GM19193 (cell line): ENCODE results near the gene HECTD2.

Experiments used
- POLR2A ChIP-seq: IDR thresholded peaks from 4 replicates; pipeline ENCODE4 v1.6.1; 2011; ENCODE audit not compliant: insufficient read depth, insufficient read length; ENCODE audit errors: extremely low read depth

HECTD2 gene

DNA sequence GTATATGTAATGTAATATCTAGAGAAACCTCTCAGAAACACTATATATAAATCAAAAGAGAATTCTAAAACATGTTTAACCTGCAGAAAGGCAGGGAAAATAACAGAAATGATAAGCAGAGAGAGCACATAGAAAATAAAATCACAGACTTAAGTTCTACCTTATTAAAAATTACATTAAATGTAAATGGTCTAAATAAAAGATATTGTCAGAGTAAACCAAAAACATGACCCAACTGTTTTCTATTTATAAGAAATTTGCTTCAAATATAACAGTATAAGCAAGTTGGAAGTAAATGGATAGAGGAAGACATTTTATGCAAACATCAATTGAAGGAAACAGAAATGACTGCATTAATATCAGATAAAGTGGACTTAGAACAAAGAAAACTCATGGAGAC lies 43.4 kb downstream of the HECTD2 start:
- TF ChIP-seq POLR2A: no peak

DNA sequence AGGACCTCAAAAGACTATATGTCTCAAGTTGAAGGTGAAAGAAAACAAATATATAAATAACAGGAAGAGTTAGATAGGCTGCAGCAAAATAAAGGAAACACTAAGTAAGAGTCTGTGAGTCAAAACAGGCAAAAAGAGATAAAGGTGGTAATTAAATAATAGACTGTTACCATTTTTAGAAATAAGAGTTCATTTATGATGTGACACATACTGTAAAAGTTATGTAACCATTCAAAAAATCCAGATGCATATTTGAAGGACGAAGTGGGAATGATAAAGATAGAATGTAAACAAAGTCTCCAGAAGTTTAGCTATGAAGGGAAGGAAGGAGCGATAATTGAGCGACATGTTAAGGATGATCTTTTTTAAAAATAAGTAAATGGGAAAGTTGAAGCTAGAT lies 50.5 kb downstream of the HECTD2 start:
- TF ChIP-seq POLR2A: no peak

DNA sequence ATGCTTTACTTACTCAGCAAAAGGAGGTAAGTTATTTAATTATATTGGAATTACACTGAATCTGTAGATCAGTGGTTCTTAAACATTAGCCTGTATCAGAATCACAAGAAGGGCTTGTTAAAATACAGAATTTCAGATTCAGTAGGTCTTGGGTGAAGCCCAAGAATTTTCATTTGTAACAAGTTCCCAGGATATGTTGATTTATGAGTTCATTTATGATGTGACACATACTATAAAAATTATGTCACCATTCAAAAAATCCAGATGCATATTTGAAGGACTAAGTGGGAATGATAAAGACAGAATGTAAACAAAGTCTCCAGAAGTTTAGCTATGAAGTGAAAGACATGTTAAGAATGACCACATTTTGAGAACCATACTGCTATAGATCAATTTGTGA lies 52.3 kb downstream of the HECTD2 start:
- TF ChIP-seq POLR2A: no peak

DNA sequence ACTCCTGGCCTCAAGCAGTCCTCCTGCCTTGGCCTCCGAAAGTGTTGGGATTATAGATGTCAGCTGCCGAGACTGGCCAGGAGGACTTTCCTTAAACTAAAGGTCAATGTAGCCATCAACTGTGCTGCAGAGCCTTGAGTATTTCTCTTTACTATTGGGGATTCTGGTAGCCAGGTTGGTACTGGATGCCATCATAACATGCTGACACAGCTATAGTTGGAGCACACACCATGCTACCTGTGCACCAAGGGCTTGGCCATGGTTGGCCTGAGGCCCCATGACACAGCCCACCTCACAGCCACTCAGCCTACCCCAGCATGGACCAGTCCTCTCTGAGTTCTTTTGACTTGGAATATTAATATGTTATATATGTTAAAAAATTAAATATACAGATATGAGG lies 54.4 kb downstream of the HECTD2 start:
- TF ChIP-seq POLR2A: no peak

DNA sequence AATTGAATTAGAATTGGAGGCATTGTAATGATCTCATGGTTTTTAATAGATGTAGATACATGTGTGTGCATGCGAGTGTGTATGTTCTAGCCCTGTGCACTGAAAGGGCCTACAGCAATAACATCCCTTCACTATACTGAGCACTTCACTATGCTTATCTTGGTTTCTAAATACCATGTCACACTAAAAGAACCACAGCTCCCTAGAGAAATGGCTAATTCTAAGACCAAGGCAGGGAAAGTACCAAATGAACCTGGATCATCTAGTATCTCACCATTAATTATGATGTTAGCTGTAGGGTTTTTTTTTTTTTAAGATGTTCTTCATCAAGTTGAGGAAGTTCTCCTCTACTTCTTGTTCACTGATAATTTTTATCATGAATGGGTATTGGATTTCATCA lies 55.1 kb downstream of the HECTD2 start:
- TF ChIP-seq POLR2A: no peak

DNA sequence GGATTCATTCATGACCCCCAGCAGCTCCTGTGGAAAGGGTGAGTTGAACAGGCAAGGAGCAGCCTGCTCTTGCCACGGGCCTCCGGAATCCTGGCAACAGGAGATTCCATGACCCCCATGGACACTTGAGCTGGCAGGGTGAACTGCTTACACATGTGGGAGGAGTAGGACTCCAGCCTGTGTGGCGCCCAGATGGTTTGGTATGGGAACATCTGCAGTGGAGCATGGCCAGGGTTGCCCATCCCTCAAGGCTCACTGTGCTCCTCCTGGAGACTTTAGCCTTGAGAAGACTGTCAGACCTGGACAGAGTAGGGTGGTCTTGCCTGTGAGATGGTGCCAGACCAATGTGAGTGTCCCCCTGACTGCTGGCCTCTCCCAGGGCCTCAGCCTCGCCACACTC lies 57.0 kb downstream of the HECTD2 start:
- no peak for TF ChIP-seq POLR2A

DNA sequence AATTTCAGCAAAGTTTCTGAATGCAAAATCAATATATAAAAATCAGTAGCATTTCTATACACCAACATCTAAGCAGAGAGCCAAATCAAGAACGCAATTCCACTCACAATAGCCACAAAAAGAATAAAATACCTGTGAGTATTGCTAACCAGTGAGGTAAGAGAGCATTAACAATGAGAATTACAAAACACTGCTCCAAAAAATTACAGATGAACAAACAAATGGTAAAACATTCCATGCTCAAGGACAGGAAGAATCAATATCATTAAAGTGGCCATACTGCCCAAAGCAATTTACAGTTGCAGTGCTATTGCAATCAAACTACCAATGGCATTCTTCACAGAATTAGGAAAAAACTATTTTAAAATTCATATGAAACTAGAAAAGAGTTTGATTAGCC lies 61.5 kb downstream of the HECTD2 start:
- TF ChIP-seq POLR2A: no peak

DNA sequence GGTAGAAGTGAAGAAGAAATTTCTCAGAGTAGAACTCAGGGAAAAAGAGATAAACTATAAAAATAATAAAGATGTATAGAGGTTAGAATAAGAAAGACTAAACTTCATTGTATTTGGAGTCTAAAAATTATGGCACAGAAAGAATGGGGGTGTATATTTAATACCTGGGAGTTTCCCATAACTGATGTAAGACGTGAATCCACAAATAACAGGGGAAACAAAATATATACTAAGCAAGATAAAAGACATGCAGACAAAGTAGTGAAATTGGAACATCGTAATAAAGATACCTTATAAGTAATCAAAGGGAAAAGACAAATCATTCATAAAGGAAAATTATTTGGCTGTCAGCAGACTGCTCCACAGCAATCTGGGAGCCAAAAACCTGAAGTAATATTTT lies 62.8 kb downstream of the HECTD2 start:
- no peak for TF ChIP-seq POLR2A

DNA sequence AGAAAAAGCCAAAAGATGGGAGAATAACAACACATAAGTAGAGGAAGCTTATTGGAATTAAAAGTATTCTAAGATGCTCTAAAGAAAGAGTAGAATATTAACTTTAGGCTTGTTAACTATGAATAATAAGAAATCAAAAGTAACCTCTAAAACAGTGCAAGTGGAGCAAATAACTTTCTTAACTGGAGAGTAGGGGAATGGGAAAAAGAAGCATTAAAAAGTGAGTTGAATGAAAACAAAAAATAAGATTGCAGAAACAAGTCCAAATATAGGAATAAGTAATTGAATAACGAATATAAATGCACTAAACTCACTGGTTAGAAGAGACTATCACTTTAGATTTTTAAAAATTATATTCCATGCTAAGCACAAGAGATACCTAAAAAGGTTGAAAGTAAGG lies 63.9 kb downstream of the HECTD2 start:
- TF ChIP-seq POLR2A: no peak

DNA sequence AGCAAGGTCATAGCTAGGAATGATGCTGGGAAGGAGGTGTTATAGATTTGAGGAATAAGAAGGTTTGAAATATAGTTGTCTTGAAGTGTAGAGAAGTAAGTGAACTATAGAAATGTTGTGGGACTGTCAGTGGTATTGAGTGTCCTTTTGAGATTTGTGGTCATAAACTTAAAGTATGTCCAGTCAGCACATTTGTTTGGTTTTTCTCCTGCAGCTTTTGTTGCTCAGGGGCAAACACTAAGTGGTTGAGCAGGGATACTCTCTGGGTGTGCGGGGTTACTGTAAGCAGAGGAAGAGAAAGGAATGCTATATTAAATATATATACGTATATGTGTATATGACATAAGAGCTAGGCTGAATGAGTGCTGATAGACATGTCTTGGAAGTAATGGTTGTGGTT lies 67.1 kb downstream of the HECTD2 start:
- TF ChIP-seq POLR2A: no peak

DNA sequence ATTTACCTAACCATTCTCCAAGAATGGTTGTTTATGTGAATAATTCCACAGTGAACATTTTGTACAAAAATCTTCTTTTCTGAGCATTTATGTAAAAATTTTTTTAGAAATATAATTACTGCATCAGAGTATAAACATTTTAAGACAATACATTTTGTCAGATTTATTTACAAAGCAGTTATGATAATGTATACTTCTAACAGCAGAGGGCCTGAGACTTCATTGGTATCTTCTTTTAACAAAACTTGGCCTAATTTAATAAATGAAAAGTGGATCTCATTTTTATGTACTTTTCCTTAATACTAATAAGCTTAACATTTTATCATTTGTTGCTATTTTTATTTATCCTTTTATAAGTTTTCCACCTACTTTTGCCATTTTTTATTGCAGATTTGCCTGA lies 69.4 kb downstream of the HECTD2 start:
- no peak for TF ChIP-seq POLR2A

DNA sequence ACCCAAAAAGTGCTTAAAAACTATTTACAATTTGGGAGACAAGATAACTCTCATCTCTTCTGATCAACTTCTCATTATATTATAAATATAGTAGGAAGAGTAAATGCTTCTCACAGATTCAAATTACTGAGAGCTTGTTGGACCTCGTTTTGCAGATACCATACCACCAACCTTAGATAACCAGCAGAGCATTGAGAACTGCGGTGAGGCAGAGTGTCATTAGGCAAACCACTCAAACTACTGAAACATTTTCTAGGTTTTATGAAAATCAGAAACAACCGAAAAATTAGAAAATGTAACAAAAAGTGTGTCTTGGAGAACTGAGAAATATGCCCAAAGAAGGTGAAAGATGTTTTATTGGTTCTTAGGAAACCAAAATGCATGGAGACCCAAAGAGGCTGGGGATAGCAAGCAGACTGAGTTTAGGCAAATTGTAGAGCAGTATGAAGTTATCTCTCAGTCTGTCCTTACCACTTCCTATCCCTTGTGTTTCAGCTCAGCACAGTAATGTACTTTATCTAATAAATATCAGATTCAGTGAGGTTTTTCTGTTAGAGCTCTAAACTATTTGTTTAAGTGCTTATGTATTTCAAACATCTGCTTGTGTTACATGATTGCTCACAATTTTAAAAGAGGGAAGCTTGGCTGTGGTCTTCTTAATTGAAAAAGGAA lies 77.9 kb downstream of the HECTD2 start:
- no peak for TF ChIP-seq POLR2A

DNA sequence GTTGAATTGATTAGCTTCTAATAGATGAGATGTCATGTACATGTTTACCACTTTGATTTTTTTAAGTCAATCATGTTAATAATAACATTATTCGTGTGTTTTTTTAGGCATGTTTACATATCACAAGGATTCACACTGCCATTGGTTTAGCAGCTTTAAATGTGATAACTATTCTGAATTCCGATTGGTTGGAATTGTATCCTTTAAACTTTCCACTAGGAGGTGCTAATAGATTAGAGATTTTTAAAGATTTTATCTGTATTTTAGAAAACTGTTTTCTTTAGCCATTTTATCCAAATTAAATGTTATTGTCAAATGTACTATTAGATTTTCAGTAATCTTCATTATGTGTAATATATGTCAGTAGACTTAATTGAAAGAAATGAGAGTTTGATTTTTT lies 83.2 kb downstream of the HECTD2 start:
- TF ChIP-seq POLR2A: no peak

DNA sequence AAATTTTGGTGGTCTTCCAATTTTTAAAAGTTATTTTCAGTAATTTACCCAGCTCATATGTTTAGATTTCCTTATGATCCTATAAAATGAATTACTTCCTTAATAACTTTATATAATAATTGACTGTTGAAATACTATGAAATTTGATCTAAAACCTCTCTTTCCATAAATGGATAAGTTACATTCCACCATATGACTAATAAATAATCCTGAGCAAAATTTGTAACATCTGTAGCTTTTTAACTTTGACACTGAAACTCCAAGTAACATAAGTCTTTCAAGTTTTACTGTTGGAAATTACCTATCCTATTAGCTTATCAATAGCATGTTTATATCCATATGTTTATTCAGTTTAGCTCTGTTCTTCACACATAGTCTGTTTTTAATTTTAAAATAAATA lies 85.3 kb downstream of the HECTD2 start:
- TF ChIP-seq POLR2A: no peak

DNA sequence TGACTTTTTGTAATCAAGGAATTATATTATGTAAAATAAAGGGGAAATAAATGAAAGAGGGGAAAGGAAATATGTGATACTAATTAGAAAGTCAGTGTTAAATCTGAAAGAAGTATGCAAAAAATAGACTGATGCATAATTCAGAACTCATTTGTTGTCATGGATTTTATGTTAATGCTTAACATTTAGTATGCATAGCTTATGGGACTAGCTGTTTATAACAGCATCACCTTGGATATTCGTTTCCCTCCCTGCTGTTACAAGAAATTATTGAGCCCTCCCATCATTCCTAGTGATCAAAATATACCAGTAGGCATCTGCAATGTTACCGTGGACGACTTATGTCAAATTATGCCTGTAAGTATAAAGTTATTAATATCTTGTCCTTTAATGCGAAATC lies 85.9 kb downstream of the HECTD2 start:
- no peak for TF ChIP-seq POLR2A

DNA sequence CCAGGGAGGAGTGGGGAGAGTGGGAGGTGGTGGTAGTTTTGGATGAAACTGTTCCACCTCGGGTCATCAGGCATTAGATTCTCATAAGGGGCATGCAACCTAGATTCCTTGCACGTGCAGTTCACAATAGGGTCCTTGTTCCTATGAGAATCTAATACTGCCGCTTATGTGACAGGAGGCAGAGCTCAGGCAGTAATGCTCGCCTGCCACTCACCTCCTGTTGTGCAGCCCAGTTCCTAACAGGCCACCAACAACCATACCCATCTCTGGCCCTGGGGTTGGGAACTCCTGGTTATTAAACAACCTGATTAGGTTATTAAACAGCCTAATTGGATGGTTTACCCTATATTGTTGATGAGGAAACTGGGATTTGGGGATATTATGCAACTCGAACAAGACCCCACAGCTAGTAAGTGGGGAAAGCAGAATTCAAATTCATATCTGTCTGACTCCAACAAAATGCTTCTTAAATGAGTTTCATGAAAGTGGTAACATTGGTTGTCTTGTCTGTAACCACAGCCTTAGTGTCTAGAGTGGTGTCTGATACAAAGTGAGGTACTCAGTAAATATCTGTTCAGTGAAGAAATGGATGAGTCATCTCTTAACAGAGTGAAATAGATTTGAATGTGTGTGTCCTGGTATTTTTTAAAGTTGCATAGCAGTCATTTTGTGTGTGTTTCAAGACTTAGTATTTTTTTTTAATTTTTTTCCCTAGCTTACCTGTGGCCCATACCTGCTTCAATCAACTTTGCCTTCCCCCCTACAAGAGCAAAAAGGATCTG lies 101.6 kb downstream of the HECTD2 start:
- TF ChIP-seq POLR2A: no peak

DNA sequence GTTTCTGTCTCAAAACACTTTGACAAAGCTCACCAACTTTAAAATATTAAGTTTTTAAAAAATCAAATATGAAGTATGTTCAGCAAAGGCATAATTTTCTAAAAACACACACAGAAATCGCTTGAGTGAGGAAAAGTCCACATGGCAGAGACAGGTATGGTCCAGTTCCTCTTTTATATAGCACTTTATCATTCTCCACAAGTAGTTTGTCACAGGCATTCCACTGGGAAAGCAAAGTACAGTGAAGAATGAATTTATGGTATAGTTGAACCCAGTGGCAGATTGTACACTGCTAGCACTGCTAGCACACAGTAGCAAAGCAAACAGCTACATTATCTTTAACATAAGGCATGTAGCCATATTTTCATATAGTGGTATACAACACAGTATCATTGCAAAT lies 102.3 kb downstream of the HECTD2 start:
- TF ChIP-seq POLR2A: no peak

DNA sequence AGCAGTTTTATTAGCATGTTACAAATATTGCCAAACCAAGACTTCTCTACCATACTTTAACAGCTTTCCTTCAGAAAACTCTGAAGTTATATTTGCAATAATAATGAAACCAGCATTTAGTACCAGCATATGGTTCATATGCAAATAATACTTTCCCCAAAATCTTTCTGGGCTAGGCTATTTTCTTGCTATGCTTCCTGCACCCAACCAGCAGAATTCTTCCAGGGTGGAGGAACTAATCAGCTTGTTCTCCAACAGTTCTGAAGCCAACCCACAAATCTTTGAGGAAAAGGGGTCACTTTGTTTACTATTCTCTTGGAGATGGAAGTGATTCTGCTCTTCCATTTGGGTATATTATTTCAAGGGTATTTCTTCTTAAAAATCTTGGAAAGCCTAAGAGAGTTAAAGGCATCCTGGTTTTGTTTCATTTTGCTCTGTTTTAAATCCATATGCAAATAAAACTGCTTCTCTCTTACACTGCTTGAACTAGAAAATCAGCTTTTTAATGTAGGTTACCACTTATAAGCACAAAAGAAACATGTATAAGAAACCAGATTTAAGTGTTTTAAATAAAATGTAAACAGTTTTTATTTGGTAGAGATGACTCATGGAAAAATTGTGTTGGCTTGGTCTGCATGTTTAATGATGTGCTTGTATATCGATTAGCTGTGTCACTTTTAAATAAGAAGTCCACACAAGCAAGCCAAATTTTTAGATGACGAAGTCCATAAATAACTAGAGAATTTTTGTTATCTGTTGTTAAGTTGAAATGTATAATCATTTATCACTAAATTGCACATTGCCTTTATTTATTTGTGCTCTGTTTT lies 103.7 kb downstream of the HECTD2 start:
- no peak for TF ChIP-seq POLR2A
